ENCODE data around the gene FGF9. TPM values are rescaled to one million over a fixed set of nuclear protein-coding genes. Genes with fewer than 3 reads are reported as not detected.

FGF9 gene
- total RNA-seq, 4 donors from 2014 or later = 0.76 TPM; not detected in 3

DNA sequence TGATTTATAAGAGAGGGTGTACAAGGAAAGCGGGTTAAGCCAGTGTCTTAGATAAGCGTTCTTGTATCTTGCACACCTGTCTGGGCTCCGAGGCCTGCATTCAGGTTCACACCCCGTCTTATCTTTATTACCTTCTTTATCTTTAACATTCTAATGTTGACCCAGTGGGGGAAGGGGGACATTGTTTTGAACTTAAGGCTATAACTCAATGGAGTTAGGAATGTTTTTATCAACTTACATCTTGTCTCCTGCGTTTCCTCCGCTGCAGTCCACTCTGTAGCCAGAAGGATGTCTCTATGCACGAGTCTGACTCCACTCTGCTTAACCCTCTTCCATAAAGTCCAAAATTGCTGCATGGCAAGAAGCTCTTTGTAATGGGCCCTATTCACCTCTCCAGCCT is 71.2 kb downstream of the FGF9 start:
- 66 to 74% methylated on average over 7 of the region's 7 CpGs for WGBS, 2 donors
- H3K36me3 ChIP-seq = no peaks in the 10 kb centered on the region
- intact Hi-C loops (cut with DNase I) = no loop called here

DNA sequence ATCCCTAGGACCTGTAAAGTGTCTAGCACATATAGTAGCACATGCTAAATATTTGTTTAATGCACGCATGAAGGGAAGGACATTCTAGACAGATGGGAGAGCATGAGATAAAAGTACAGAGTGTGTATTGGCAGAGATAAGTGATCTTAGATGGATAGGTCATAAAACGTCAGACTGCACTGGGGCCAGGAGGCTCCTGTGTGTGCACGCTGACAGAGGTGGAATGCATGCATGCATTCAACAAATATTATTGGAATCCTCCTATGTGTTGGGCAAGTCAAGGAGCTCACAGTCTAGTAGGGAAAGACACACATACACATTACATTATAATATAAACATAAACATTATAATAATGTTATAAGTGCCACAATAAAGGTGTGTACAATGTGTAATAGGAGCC is 73.3 kb downstream of the FGF9 start:
- no peaks in the 10 kb centered on the region for H3K9me3 ChIP-seq
- no peaks in the 10 kb centered on the region for H3K27me3 ChIP-seq
- H3K27ac ChIP-seq = no peak overlapping the region
- no peaks in the 10 kb centered on the region for H3K36me3 ChIP-seq
- no peak for DNase-seq
- H3K4me1 ChIP-seq = no peaks in the 10 kb centered on the region
- no peak overlapping the region for H3K4me3 ChIP-seq
- intact Hi-C loops (cut with DNase I) = no loop called here
- WGBS, 2 donors = 42 to 47% methylated on average over 3 of the region's 3 CpGs
- TF ChIP-seq POLR2A (IDR thresholded peaks at IDR 0.05) = no peak
- TF ChIP-seq, protein P1, sequence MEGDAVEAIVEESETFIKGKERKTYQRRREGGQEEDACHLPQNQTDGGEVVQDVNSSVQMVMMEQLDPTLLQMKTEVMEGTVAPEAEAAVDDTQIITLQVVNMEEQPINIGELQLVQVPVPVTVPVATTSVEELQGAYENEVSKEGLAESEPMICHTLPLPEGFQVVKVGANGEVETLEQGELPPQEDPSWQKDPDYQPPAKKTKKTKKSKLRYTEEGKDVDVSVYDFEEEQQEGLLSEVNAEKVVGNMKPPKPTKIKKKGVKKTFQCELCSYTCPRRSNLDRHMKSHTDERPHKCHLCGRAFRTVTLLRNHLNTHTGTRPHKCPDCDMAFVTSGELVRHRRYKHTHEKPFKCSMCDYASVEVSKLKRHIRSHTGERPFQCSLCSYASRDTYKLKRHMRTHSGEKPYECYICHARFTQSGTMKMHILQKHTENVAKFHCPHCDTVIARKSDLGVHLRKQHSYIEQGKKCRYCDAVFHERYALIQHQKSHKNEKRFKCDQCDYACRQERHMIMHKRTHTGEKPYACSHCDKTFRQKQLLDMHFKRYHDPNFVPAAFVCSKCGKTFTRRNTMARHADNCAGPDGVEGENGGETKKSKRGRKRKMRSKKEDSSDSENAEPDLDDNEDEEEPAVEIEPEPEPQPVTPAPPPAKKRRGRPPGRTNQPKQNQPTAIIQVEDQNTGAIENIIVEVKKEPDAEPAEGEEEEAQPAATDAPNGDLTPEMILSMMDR (IDR thresholded peaks at IDR 0.05) = no peak

More for the DNA sequence above, 71.2 kb downstream of the FGF9 start:
- H3K4me1 ChIP-seq = no peaks in the 10 kb centered on the region
- H3K9me3 ChIP-seq = no peaks in the 10 kb centered on the region
- H3K27ac ChIP-seq = no peak overlapping the region
- TF ChIP-seq, protein P1 (IDR thresholded peaks at IDR 0.05) = no peak
- TF ChIP-seq POLR2A (IDR thresholded peaks at IDR 0.05) = no peak
- H3K27me3 ChIP-seq = peaks cover 0 to 5% (median 0%) of the 10 kb centered on the region in 4 donors
- no peak overlapping the region for H3K4me3 ChIP-seq
- no peak for DNase-seq

DNA sequence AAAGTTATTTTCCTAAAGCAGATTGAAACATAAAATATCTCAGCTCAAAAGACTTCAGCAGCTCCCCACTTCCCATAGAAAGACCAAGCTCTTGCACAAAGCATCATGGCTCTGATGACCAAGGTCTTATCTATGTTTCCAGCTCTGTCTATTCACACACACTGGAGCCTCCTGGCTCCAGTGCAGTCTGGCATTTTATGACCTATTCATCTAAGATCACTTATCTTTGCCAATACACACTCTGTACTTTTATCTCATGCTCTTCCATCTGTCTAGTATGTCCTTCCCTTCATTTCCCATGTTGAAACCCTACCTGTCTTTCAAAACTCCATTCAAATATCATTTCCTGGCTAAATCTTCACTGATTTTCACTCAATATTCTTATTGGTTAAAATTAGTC is 74.4 kb downstream of the FGF9 start:
- no peak for DNase-seq
- no peaks in the 10 kb centered on the region for H3K4me1 ChIP-seq
- H3K36me3 ChIP-seq = no peaks in the 10 kb centered on the region
- no peak overlapping the region for H3K27ac ChIP-seq
- H3K27me3 ChIP-seq = no peaks in the 10 kb centered on the region
- TF ChIP-seq POLR2A (IDR thresholded peaks at IDR 0.05) = no peak
- TF ChIP-seq, protein P1 (IDR thresholded peaks at IDR 0.05) = no peak
- no peak overlapping the region for H3K4me3 ChIP-seq
- intact Hi-C loops (cut with DNase I) = no loop called here
- no peaks in the 10 kb centered on the region for H3K9me3 ChIP-seq

DNA sequence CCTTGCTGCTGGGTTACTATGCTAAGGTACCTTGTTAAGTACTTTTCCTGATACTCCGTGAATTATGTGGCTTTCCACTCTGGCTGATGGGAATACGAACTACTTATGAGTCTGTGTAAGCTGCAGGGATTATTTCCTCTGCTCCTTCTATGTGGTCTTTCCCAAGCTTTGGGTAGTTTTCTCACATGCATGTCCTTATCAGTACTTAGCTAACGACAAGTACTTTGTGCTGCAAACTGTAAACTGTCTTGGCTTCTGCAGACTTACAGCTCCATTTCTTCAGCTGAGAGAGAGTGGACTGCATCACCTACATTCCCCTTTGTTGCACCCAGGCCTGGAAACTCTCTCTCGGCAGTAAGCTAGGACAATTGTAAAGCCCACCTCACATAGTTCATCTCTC is 76.6 kb downstream of the FGF9 start:
- Histone ChIP-seq H3K27me3 (no peaks in the 10 kb centered on the region), H3K9me3 (no peaks in the 10 kb centered on the region), H3K4me1 (no peaks in the 10 kb centered on the region), H3K4me3 (no peak overlapping the region), H3K27ac (no peak overlapping the region), H3K36me3 (no peaks in the 10 kb centered on the region)
- intact Hi-C loops (cut with DNase I) = no loop called here
- no peak for DNase-seq
- no peak for TF ChIP-seq POLR2A (IDR thresholded peaks at IDR 0.05)
- TF ChIP-seq, protein P1 (IDR thresholded peaks at IDR 0.05) = no peak
- WGBS, 2 donors = 72 to 84% methylated on average over 4 of the region's 4 CpGs

DNA sequence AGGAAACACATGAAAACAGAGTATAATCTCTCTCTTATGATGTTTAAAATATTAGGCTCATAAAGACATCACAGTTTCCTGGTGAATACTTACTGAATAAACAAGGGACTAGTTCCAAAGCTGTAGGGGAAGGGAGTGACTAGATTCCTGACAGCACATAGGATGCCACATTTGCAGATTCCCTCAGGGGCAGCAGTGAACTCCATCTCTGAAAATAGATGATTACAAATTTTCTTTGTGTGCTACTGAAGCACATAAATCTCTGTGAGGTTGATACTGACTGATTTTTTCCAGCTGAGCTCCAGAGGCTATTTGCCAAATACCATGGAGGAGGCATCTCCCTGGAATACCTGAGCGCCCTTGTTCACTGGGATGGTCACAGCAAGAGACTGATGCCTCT is 77.3 kb downstream of the FGF9 start:
- 57 to 67% methylated on average over 1 of the region's 1 CpG for WGBS, 2 donors
- TF ChIP-seq, protein P1 (IDR thresholded peaks at IDR 0.05) = no peak
- intact Hi-C loops (cut with DNase I) = no loop called here

More for the DNA sequence above, 77.3 kb downstream of the FGF9 start:
- no peaks in the 10 kb centered on the region for H3K36me3 ChIP-seq
- H3K27ac ChIP-seq = no peak overlapping the region
- no peaks in the 10 kb centered on the region for H3K27me3 ChIP-seq
- DNase-seq = no peak
- H3K9me3 ChIP-seq = no peaks in the 10 kb centered on the region
- H3K4me3 ChIP-seq = no peak overlapping the region
- no peaks in the 10 kb centered on the region for H3K4me1 ChIP-seq
